ENCODE data around the gene CHST13. TPM values are rescaled to one million over a fixed set of nuclear protein-coding genes. Genes with fewer than 3 reads are reported as not detected.

The CHST13 gene
- total RNA-seq, 2 experiments from 2014 or later = not detected

GRCh38 chr3:126516152-126516935 is 7.6 kb upstream of the CHST13 start:
- H3K36me3 Mint-ChIP-seq = no peaks in the 10 kb centered on the region
- H3K4me1 Mint-ChIP-seq (ENCODE audit: low read depth) = no peaks in the 10 kb centered on the region
- POLR2A ChIA-PET = no interaction called here
- CTCF ChIA-PET = no interaction called here
- no peak overlapping the region for H3K4me3 Mint-ChIP-seq
- H3K27me3 Mint-ChIP-seq = no peaks in the 10 kb centered on the region
- DNase-seq = no peak
- intact Hi-C loops (cut with micrococcal nuclease) = no loop called here
- no peak overlapping the region for H3K27ac Mint-ChIP-seq
- no peaks in the 10 kb centered on the region for H3K9me3 Mint-ChIP-seq

- POLR2A ChIA-PET = no interaction called here
- CTCF ChIA-PET = no interaction called here
- no peak for DNase-seq
- no peaks in the 10 kb centered on the region for H3K4me1 Mint-ChIP-seq (ENCODE audit: low read depth)
- no peaks in the 10 kb centered on the region for H3K36me3 Mint-ChIP-seq
- no peaks in the 10 kb centered on the region for H3K27me3 Mint-ChIP-seq
- H3K4me3 Mint-ChIP-seq = no peak overlapping the region
- H3K9me3 Mint-ChIP-seq = no peaks in the 10 kb centered on the region
- intact Hi-C loops (cut with micrococcal nuclease) = no loop called here
- no peak overlapping the region for H3K27ac Mint-ChIP-seq
Observed at GRCh38 chr3:126516936-126517290, 7.0 kb upstream of the CHST13 start.

- intact Hi-C loops (cut with micrococcal nuclease) = no loop called here
- ChIA-PET POLR2A (no interaction called here), CTCF (no interaction called here)
- Mint-ChIP-seq H3K4me3 (no peak within 1 kb of the TSS), H3K4me1 (ENCODE audit: low read depth) (no peaks in the 10 kb centered on the region), H3K27me3 (no peaks in the 10 kb centered on the region), H3K36me3 (no peaks in the 10 kb centered on the region), H3K9me3 (no peaks in the 10 kb centered on the region), H3K27ac (no peak within 1 kb of the TSS)
- DNase-seq = no peak
Observed at GRCh38 chr3:126517291-126517951, 6.5 kb upstream of the CHST13 start, which contains the start of gene UROC1. TSS of gene UROC1 (minus strand) at chr3:126517773. CDS start at chr3:126517719, 54 bp downstream.

- CTCF ChIA-PET = no interaction called here
- DNase-seq = no peak
- H3K4me3 Mint-ChIP-seq = no peak overlapping the region
- intact Hi-C loops (cut with micrococcal nuclease) = no loop called here
- no peaks in the 10 kb centered on the region for H3K9me3 Mint-ChIP-seq
- POLR2A ChIA-PET = no interaction called here
- peaks cover 3% of the 10 kb centered on the region for H3K27me3 Mint-ChIP-seq
- no peaks in the 10 kb centered on the region for H3K36me3 Mint-ChIP-seq
- H3K4me1 Mint-ChIP-seq (ENCODE audit: low read depth) = no peaks in the 10 kb centered on the region
- H3K27ac Mint-ChIP-seq = no peak overlapping the region
Observed at GRCh38 chr3:126517986-126518778, 5.8 kb upstream of the CHST13 start.

GRCh38 chr3:126518779-126519177 is 5.2 kb upstream of the CHST13 start:
- intact Hi-C loops (cut with micrococcal nuclease) = no loop called here
- ChIA-PET POLR2A (no interaction called here), CTCF (no interaction called here)
- Mint-ChIP-seq H3K9me3 (no peaks in the 10 kb centered on the region), H3K4me1 (ENCODE audit: low read depth) (no peaks in the 10 kb centered on the region), H3K4me3 (no peak overlapping the region), H3K27me3 (peaks cover 7% of the 10 kb centered on the region), H3K27ac (no peak overlapping the region), H3K36me3 (no peaks in the 10 kb centered on the region)
- DNase-seq = no peak

GRCh38 chr3:126519506-126520455 is 4.2 kb upstream of the CHST13 start:
- Mint-ChIP-seq H3K9me3 (no peaks in the 10 kb centered on the region), H3K4me3 (no peak overlapping the region), H3K27me3 (peaks cover 11% of the 10 kb centered on the region), H3K27ac (no peak overlapping the region), H3K36me3 (no peaks in the 10 kb centered on the region), H3K4me1 (ENCODE audit: low read depth) (no peaks in the 10 kb centered on the region)
- intact Hi-C loops (cut with micrococcal nuclease) = no loop called here
- no peak for DNase-seq
- ChIA-PET CTCF (no interaction called here), POLR2A (no interaction called here)

GRCh38 chr3:126521122-126521891 is 2.6 kb upstream of the CHST13 start:
- CTCF ChIA-PET = interaction anchor here (0.6 to 3.0 kb wide), 4 partner anchors 9 to 1025 kb away, joined by 3 to 25 read pairs (median 9); no protein-coding TSS in a partner anchor
- Mint-ChIP-seq H3K27me3 (peaks cover 15% of the 10 kb centered on the region), H3K36me3 (no peaks in the 10 kb centered on the region), H3K27ac (no peak overlapping the region), H3K9me3 (no peaks in the 10 kb centered on the region), H3K4me3 (no peak overlapping the region), H3K4me1 (ENCODE audit: low read depth) (no peaks in the 10 kb centered on the region)
- POLR2A ChIA-PET = no interaction called here
- intact Hi-C loops (cut with micrococcal nuclease) = no loop called here
- DNase-seq = no peak

- peak; percentile 43 for DNase-seq
- ChIA-PET POLR2A (no interaction called here), CTCF (interaction anchor here (0.6 to 3.0 kb wide), 22 partner anchors 9 to 1027 kb away, joined by 3 to 25 read pairs (median 4); partner anchors contain the start of gene ZXDC)
- intact Hi-C loops (cut with micrococcal nuclease) = loop anchor here (1.0 kb wide), 1 partner anchor 1022 kb away; no protein-coding TSS in a partner anchor
- H3K36me3 Mint-ChIP-seq = no peaks in the 10 kb centered on the region
- no peak overlapping the region for H3K27ac Mint-ChIP-seq
- H3K9me3 Mint-ChIP-seq = no peaks in the 10 kb centered on the region
- no peaks in the 10 kb centered on the region for H3K4me1 Mint-ChIP-seq (ENCODE audit: low read depth)
- H3K27me3 Mint-ChIP-seq = peaks cover 15% of the 10 kb centered on the region
- no peak overlapping the region for H3K4me3 Mint-ChIP-seq
Observed at GRCh38 chr3:126522363-126522788, 1.6 kb upstream of the CHST13 start.

- H3K4me1 Mint-ChIP-seq (ENCODE audit: low read depth) = no peaks in the 10 kb centered on the region
- no peak overlapping the region for H3K4me3 Mint-ChIP-seq
- H3K9me3 Mint-ChIP-seq = no peaks in the 10 kb centered on the region
- DNase-seq = no peak
- H3K27ac Mint-ChIP-seq = no peak overlapping the region
- ChIA-PET POLR2A (no interaction called here), CTCF (interaction anchor here (1.4 kb wide), 1 partner anchor 10 kb away, joined by 3 read pairs; no protein-coding TSS in a partner anchor)
- intact Hi-C loops (cut with micrococcal nuclease) = no loop called here
- no peaks in the 10 kb centered on the region for H3K36me3 Mint-ChIP-seq
- peaks cover 15% of the 10 kb centered on the region for H3K27me3 Mint-ChIP-seq
Observed at GRCh38 chr3:126524429-126524988, 554 bp downstream of the CHST13 start.

GRCh38 chr3:126525091-126525852 is 1.3 kb downstream of the CHST13 start:
- H3K27me3 Mint-ChIP-seq = peaks cover 15% of the 10 kb centered on the region
- CTCF ChIA-PET = no interaction called here

More at GRCh38 chr3:126525091-126525852, 1.3 kb downstream of the CHST13 start:
- Mint-ChIP-seq H3K9me3 (no peaks in the 10 kb centered on the region), H3K4me3 (no peak overlapping the region), H3K4me1 (ENCODE audit: low read depth) (no peaks in the 10 kb centered on the region), H3K27ac (no peak overlapping the region), H3K36me3 (no peaks in the 10 kb centered on the region)
- POLR2A ChIA-PET = no interaction called here
- intact Hi-C loops (cut with micrococcal nuclease) = no loop called here
- no peak for DNase-seq

Data from activated CD4-positive, alpha-beta memory T cell treated with anti-CD3 and anti-CD28 coated beads for 36 hours (primary cell).